T1000 (cell line): Measurements from ENCODE around the gene DRD1.
"Not testable (repeated sequence)": the region's sequence is repeated elsewhere in the genome, so short reads cannot be mapped to it uniquely, and the experiment has no call there.

Experiments used
- DNase-seq: peaks from one replicate; lab custom pipeline; 2025; ENCODE audit warnings: mixed read lengths; lab: John Stamatoyannopoulos, UW

The DRD1 gene

GRCh38 chr5:175467983-175468690, 24.2 kb upstream of the DRD1 start:
- no peak for DNase-seq

GRCh38 chr5:175466700-175467318, 22.8 kb upstream of the DRD1 start:
- DNase-seq = no peak

GRCh38 chr5:175465282-175465681, 21.3 kb upstream of the DRD1 start:
- DNase-seq = no peak

- DNase-seq = no peak
Measured at GRCh38 chr5:175464942-175465233, 20.9 kb upstream of the DRD1 start.

- DNase-seq = peak; percentile 2
Measured at GRCh38 chr5:175464074-175464941, 20.3 kb upstream of the DRD1 start.

GRCh38 chr5:175463641-175464040, 19.7 kb upstream of the DRD1 start:
- DNase-seq = no peak

- no peak for DNase-seq
Measured at GRCh38 chr5:175461370-175461769, 17.4 kb upstream of the DRD1 start.

GRCh38 chr5:175460552-175460951, 16.6 kb upstream of the DRD1 start:
- DNase-seq = no peak

- DNase-seq = no peak
Measured at GRCh38 chr5:175460126-175460525, 16.1 kb upstream of the DRD1 start.

- DNase-seq = no peak
Measured at GRCh38 chr5:175457466-175457865, 13.5 kb upstream of the DRD1 start.

- DNase-seq = no peak
Measured at GRCh38 chr5:175456105-175456742, 12.2 kb upstream of the DRD1 start.

- DNase-seq = not testable (repeated sequence)
Measured at GRCh38 chr5:175454338-175454737, 10.4 kb upstream of the DRD1 start.

- no peak for DNase-seq
Measured at GRCh38 chr5:175452166-175452565, 8.2 kb upstream of the DRD1 start.

- no peak for DNase-seq
Measured at GRCh38 chr5:175448276-175448675, 4.3 kb upstream of the DRD1 start.

- DNase-seq = no peak
Measured at GRCh38 chr5:175447571-175447970, 3.6 kb upstream of the DRD1 start.

- DNase-seq = not testable (repeated sequence)
Measured at GRCh38 chr5:175446378-175446777, 2.4 kb upstream of the DRD1 start.

GRCh38 chr5:175444905-175445456, 999 bp upstream of the DRD1 start:
- DNase-seq = no peak

- no peak for DNase-seq
Measured at GRCh38 chr5:175443514-175444059, 395 bp downstream of the DRD1 start.

- DNase-seq = no peak
Measured at GRCh38 chr5:175438234-175438857, 5.6 kb downstream of the DRD1 start.

GRCh38 chr5:175436359-175436758, 7.6 kb downstream of the DRD1 start:
- no peak for DNase-seq

GRCh38 chr5:175434800-175435199, 9.2 kb downstream of the DRD1 start:
- no peak for DNase-seq
